HUDEP-2 (cell line): ENCODE results near the gene FAH.
A peak's percentile ranks its signal among the peaks of the same experiment; 100 is the strongest.

Experiments used
- DNase-seq, 76 experiments: peaks; one replicate each; lab custom pipeline; 2025; ENCODE audit not compliant: unreplicated experiment in 76 of 76; lab: John Stamatoyannopoulos, UW

Gene FAH

DNA sequence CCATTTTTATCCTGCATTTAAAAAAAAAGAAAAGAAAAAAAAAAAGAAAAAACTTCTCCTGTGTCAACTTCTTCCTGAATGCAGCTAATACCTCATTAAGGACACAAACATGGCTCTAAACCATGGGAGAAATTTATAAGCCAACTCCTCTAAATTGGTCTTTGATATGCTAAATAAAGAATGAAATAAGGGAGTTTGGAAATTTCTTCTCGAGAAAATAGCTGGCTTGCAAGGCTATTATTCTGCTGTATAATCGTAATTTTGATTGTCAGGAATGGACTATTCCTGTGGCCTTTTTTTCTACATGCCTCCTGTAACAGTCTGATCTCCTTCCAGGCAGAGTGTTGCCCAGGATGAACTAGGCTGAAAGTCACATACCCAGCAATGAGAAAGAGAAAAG lies 78.6 kb downstream of the FAH start:
- no peak for DNase-seq

DNA sequence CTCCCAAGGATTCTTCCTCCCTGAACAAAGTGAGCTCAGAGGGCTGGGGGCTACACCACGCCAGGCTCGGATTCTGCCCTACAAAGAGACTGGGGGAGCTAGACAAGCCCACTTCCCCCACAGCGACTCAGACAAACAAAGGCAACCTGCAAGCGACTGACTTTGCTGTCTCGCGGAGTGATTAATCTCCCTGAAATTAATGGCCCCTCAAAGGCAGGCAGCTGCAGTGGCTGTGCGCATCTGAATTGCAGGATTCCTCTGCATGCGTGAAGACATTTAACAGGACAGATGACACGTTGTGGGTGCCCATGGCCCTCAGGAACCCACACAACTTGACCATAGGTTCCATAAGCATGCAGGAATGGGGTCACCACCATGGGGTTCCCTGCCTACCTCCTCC lies 80.8 kb downstream of the FAH start:
- no peak for DNase-seq

DNA sequence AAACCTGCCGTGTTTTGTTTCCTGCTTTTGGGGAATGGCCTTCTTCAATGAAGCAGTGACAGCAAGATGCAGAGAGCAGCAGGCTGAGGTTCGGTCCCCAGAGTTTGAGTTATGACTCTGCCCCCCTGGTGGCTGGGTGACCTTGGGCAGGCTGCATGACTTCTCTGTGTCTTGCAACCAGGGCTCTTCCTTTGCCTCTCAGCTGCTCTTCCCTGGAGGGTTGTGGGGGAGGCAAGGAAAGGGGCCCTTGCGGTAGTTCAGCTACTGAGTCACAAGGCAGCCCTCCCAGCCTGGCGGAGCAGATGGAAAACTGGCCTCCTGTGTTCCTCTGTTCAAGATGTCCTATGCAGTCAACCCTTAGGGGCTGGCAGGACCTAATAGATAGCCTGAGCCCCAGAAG lies 82.1 kb downstream of the FAH start:
- DNase-seq = peak in 44 of 76 experiments; percentile 2 to 66 (median 33)
